ENCODE measurements around the gene B4GALNT3. TPM values are rescaled to one million over a fixed set of nuclear protein-coding genes. Genes with fewer than 3 reads are reported as not detected.
A peak's percentile ranks its signal among the peaks of the same experiment; 100 is the strongest.

B4GALNT3 gene
- total and polyA plus RNA-seq, 4 donors, result 1.7 to 36.1 (median 13.0) TPM

- WGBS, 2 donors, result 95% methylated on average over 4 of the region's 4 CpGs
- no peak overlapping the region for H3K9ac ChIP-seq (ENCODE audit: insufficient read depth in 1 of 2, low read length in 2 of 2)
- peaks cover 0 to 9% (median 0%) of the 10 kb centered on the region in 5 donors for H3K4me1 ChIP-seq (ENCODE audit: control insufficient read depth in 5 of 5, insufficient read depth in 5 of 5, low read length in 5 of 5)
- no peak overlapping the region for H3K4me3 ChIP-seq
- no peaks in the 10 kb centered on the region for H3K36me3 ChIP-seq (ENCODE audit: control insufficient read depth in 4 of 4, insufficient read depth in 4 of 4, low read length in 4 of 4)
- DNase-seq, result no peak
- H3K27ac ChIP-seq (ENCODE audit: low read depth in 1 of 2, low read length in 1 of 2), result peak overlapping the region in 1 of 2 donors; percentile 43
- TF ChIP-seq CTCF (IDR thresholded peaks at IDR 0.05; ENCODE audit: control extremely low read depth, extremely low read depth), result no peak
- no peak for ATAC-seq (ENCODE audit: insufficient read depth, low FRiP score)
- no peaks in the 10 kb centered on the region for H3K9me3 ChIP-seq (ENCODE audit: control insufficient read depth in 4 of 4, insufficient read depth in 3 of 4, low read length in 3 of 4)
- no peaks in the 10 kb centered on the region for H3K27me3 ChIP-seq (ENCODE audit: control insufficient read depth in 3 of 3, insufficient read depth in 3 of 3, low read length in 2 of 3)
Measured at GRCh38 chr12:479161-479560, 19.4 kb downstream of the B4GALNT3 start.

- Histone ChIP-seq H3K4me1 (ENCODE audit: control insufficient read depth in 5 of 5, insufficient read depth in 5 of 5, low read length in 5 of 5) (peaks cover 0 to 4% (median 0%) of the 10 kb centered on the region in 5 donors), H3K4me3 (no peak overlapping the region), H3K27me3 (ENCODE audit: control insufficient read depth in 3 of 3, insufficient read depth in 3 of 3, low read length in 2 of 3) (no peaks in the 10 kb centered on the region), H3K27ac (ENCODE audit: low read depth in 1 of 2, low read length in 1 of 2) (peak overlapping the region; percentile 7 to 81), H3K9me3 (ENCODE audit: control insufficient read depth in 4 of 4, insufficient read depth in 3 of 4, low read length in 3 of 4) (no peaks in the 10 kb centered on the region), H3K36me3 (ENCODE audit: control insufficient read depth in 4 of 4, insufficient read depth in 4 of 4, low read length in 4 of 4) (no peaks in the 10 kb centered on the region), H3K9ac (ENCODE audit: insufficient read depth in 1 of 2, low read length in 2 of 2) (no peak overlapping the region)
- peak in 1 of 3 donors; percentile 28 for DNase-seq
- TF ChIP-seq CTCF (IDR thresholded peaks at IDR 0.05; ENCODE audit: control extremely low read depth, extremely low read depth), result no peak
- ATAC-seq (ENCODE audit: insufficient read depth, low FRiP score), result no peak
- 71 to 78% methylated on average over 13 of the region's 13 CpGs for WGBS, 2 donors
Measured at GRCh38 chr12:480831-481816, 21.4 kb downstream of the B4GALNT3 start.

GRCh38 chr12:482061-482460, 22.3 kb downstream of the B4GALNT3 start:
- H3K9ac ChIP-seq (ENCODE audit: insufficient read depth in 1 of 2, low read length in 2 of 2), result no peak overlapping the region
- no peaks in the 10 kb centered on the region for H3K9me3 ChIP-seq (ENCODE audit: control insufficient read depth in 4 of 4, insufficient read depth in 3 of 4, low read length in 3 of 4)
- peaks cover 0 to 4% (median 0%) of the 10 kb centered on the region in 5 donors for H3K4me1 ChIP-seq (ENCODE audit: control insufficient read depth in 5 of 5, insufficient read depth in 5 of 5, low read length in 5 of 5)
- DNase-seq (no peak), ATAC-seq (ENCODE audit: insufficient read depth, low FRiP score) (no peak)
- H3K27me3 ChIP-seq (ENCODE audit: control insufficient read depth in 3 of 3, insufficient read depth in 3 of 3, low read length in 2 of 3), result no peaks in the 10 kb centered on the region
- peak overlapping the region in 1 of 2 donors; percentile 49 for H3K27ac ChIP-seq (ENCODE audit: low read depth in 1 of 2, low read length in 1 of 2)
- 59 to 78% methylated on average over 3 of the region's 3 CpGs for WGBS, 2 donors
- no peaks in the 10 kb centered on the region for H3K36me3 ChIP-seq (ENCODE audit: control insufficient read depth in 4 of 4, insufficient read depth in 4 of 4, low read length in 4 of 4)
- H3K4me3 ChIP-seq, result no peak overlapping the region
- TF ChIP-seq CTCF (IDR thresholded peaks at IDR 0.05; ENCODE audit: control extremely low read depth, extremely low read depth), result no peak

Measured in lung (tissue), 12 donors.